HPDE6-E6E7 (cell line): Measurements from ENCODE around the gene C1QTNF9.
"Not testable (repeated sequence)": the region's sequence is repeated elsewhere in the genome, so short reads cannot be mapped to it uniquely, and the experiment has no call there.

Source experiments
- DNase-seq: peaks from one replicate; pipeline ENCODE4 v3.0.0; 2011; ENCODE audit warnings: missing footprints; ENCODE audit errors: extremely low spot score

The C1QTNF9 gene

GRCh38 chr13:24309300-24309699 is at the start of gene C1QTNF9:
Gene C1QTNF9, plus strand, starts transcription at chr13:24309580. Its CDS starts 6,424 bp downstream, at chr13:24316004.
- not testable (repeated sequence) for DNase-seq

- no peak for DNase-seq
These were observed 47.8 kb upstream of the C1QTNF9 start for GRCh38 chr13:24261566-24261965.

GRCh38 chr13:24263632-24264031 is 45.7 kb upstream of the C1QTNF9 start:
- no peak for DNase-seq

GRCh38 chr13:24264976-24265375 is 44.4 kb upstream of the C1QTNF9 start:
- DNase-seq: no peak

- no peak for DNase-seq
These were observed 43.9 kb upstream of the C1QTNF9 start for GRCh38 chr13:24265453-24265852.

- no peak for DNase-seq
These were observed 42.1 kb upstream of the C1QTNF9 start for GRCh38 chr13:24267274-24267673.

- DNase-seq: no peak
These were observed 41.6 kb upstream of the C1QTNF9 start for GRCh38 chr13:24267801-24268200.

GRCh38 chr13:24269821-24270220 is 39.6 kb upstream of the C1QTNF9 start:
- no peak for DNase-seq

GRCh38 chr13:24270639-24271141 is 38.7 kb upstream of the C1QTNF9 start:
- peak; percentile 0 for DNase-seq

GRCh38 chr13:24271231-24271600 is 38.2 kb upstream of the C1QTNF9 start:
- no peak for DNase-seq

GRCh38 chr13:24271601-24272451 is 37.6 kb upstream of the C1QTNF9 start:
- DNase-seq: no peak

GRCh38 chr13:24272452-24273161 is 36.8 kb upstream of the C1QTNF9 start:
- no peak for DNase-seq

GRCh38 chr13:24273926-24274325 is 35.5 kb upstream of the C1QTNF9 start:
- no peak for DNase-seq

- no peak for DNase-seq
These were observed 34.8 kb upstream of the C1QTNF9 start for GRCh38 chr13:24274452-24275021.

- no peak for DNase-seq
These were observed 34.3 kb upstream of the C1QTNF9 start for GRCh38 chr13:24275041-24275440.

- no peak for DNase-seq
These were observed 33.1 kb upstream of the C1QTNF9 start for GRCh38 chr13:24276306-24276705.

GRCh38 chr13:24276861-24277260 is 32.5 kb upstream of the C1QTNF9 start:
- no peak for DNase-seq

- DNase-seq: no peak
These were observed 31.6 kb upstream of the C1QTNF9 start for GRCh38 chr13:24277761-24278160.

GRCh38 chr13:24279327-24280110 is 29.9 kb upstream of the C1QTNF9 start:
- DNase-seq: no peak

- DNase-seq: no peak
These were observed 28.7 kb upstream of the C1QTNF9 start for GRCh38 chr13:24280720-24281119.

GRCh38 chr13:24281188-24282008 is 28.0 kb upstream of the C1QTNF9 start:
- DNase-seq: no peak
